HepG2 (cell line): ENCODE data around the gene ATAD3C. TPM values are rescaled to one million over a fixed set of nuclear protein-coding genes. Genes with fewer than 3 reads are reported as not detected.

Experiments used
- ATF7-NPFF ChIP-seq: sonication (generic); formaldehyde crosslinking; IDR thresholded peaks from 2 replicates; pipeline ENCODE4 v1.8.1; 2023; ENCODE audit warnings: mild to moderate bottlenecking, low read depth, missing genetic modification reagents, moderate library complexity
- BATF2 ChIP-seq: sonication (generic); formaldehyde crosslinking; IDR thresholded peaks from 2 replicates; pipeline ENCODE4 v1.8.0; 2022; ENCODE audit warnings: mild to moderate bottlenecking, missing genetic modification reagents, moderate library complexity
- ETV5 ChIP-seq: IDR thresholded peaks from 2 replicates; pipeline ENCODE4 v1.6.1; 2018; ENCODE audit warnings: missing biosample characterization, missing genetic modification reagents, inconsistent platforms, borderline replicate concordance
- GZF1 ChIP-seq: sonication (generic); formaldehyde crosslinking; IDR thresholded peaks from 2 replicates; pipeline ENCODE4 v1.5.1; 2020; ENCODE audit warnings: mild to moderate bottlenecking, missing genetic modification reagents
- KDM3A ChIP-seq: IDR thresholded peaks from 2 replicates; pipeline ENCODE4 v1.6.1; 2018; ENCODE audit warnings: low read depth, missing compliant biosample characterization
- MIXL1 ChIP-seq: IDR thresholded peaks from 2 replicates; pipeline ENCODE4 v1.6.1; 2016
- RBM39 ChIP-seq: fragments of 200-400 bp; formaldehyde crosslinking; IDR thresholded peaks from one replicate; pipeline ENCODE4 v1.6.1; 2018; ENCODE audit warnings: antibody characterized with exemption, mild to moderate bottlenecking, low read depth, low read length; ENCODE audit not compliant: poor library complexity, severe bottlenecking
- SAFB2 ChIP-seq: sonication (generic); formaldehyde crosslinking; IDR thresholded peaks from 2 replicates; pipeline ENCODE4 v1.5.1; 2020; ENCODE audit warnings: missing genetic modification reagents, low read depth, mild to moderate bottlenecking, borderline replicate concordance
- SIN3B ChIP-seq: fragments of 150-350 bp; IDR thresholded peaks from 2 replicates; pipeline ENCODE4 v1.6.1; 2014; ENCODE audit warnings: low read length
- SNAPC4 ChIP-seq: sonication (generic); formaldehyde crosslinking; IDR thresholded peaks from 2 replicates; pipeline ENCODE4 v1.4.0; 2020; ENCODE audit warnings: mild to moderate bottlenecking, missing genetic modification reagents
- SP1 ChIP-seq, 2 experiments: fragments of 450-650 bp in 1 of 2; sonication (generic) in 1 of 2; formaldehyde crosslinking in 1 of 2; IDR thresholded peaks; 2 replicates each; pipeline versions ENCODE4 v1.4.0 to v1.6.1; 2016 to 2020; ENCODE audit warnings: missing genetic modification reagents in 1 of 2
- SRY ChIP-seq: sonication (generic); formaldehyde crosslinking; IDR thresholded peaks from 2 replicates; pipeline ENCODE4 v1.8.0; 2022; ENCODE audit warnings: mild to moderate bottlenecking, missing genetic modification reagents
- TP53 ChIP-seq: sonication (generic); formaldehyde crosslinking; conservative IDR thresholded peaks from 2 replicates; pipeline ENCODE4 v1.4.0; 2020; ENCODE audit warnings: missing genetic modification reagents
- ZBTB7A ChIP-seq: sonication (generic); formaldehyde crosslinking; IDR thresholded peaks from 2 replicates; pipeline ENCODE4 v1.8.0; 2022; ENCODE audit warnings: mild to moderate bottlenecking, missing genetic modification reagents
- ZNF432 ChIP-seq: sonication (generic); formaldehyde crosslinking; IDR thresholded peaks from 2 replicates; pipeline ENCODE4 v1.5.0; 2020; ENCODE audit warnings: missing genetic modification reagents, mild to moderate bottlenecking, borderline replicate concordance
- ZNF530 ChIP-seq: sonication (generic); formaldehyde crosslinking; IDR thresholded peaks from 2 replicates; pipeline ENCODE4 v1.5.0; 2020; ENCODE audit warnings: low read depth, mild to moderate bottlenecking, missing genetic modification reagents
- ZNF546 ChIP-seq: sonication (generic); formaldehyde crosslinking; conservative IDR thresholded peaks from 2 replicates; pipeline ENCODE4 v1.8.1; 2023; ENCODE audit warnings: mild to moderate bottlenecking, missing genetic modification reagents
- ZNF572 ChIP-seq: sonication (generic); formaldehyde crosslinking; IDR thresholded peaks from 2 replicates; pipeline ENCODE4 v1.5.1; 2020; ENCODE audit warnings: mild to moderate bottlenecking, missing genetic modification reagents
- ZNF605 ChIP-seq: sonication (generic); formaldehyde crosslinking; IDR thresholded peaks from 2 replicates; pipeline ENCODE4 v1.8.0; 2022; ENCODE audit warnings: mild to moderate bottlenecking, missing genetic modification reagents
- ZNF616 ChIP-seq: sonication (generic); formaldehyde crosslinking; IDR thresholded peaks from 2 replicates; pipeline ENCODE4 v1.5.0; 2020; ENCODE audit warnings: low read depth, mild to moderate bottlenecking, missing genetic modification reagents
- polyA plus RNA-seq, 8 experiments: library from polyadenylated mRNA; depleted of rRNA in 3 of 8; stranded (reverse) in 7 of 8; unstranded in 1 of 8; fragments of >200 nt; fragmentation: Illumina TruSeq in 4 of 8; extraction: Trizol in 4 of 8; gene quantifications; 2 replicates each; pipeline versions ENCODE4 v1.2.1 to v1.2.3, GENCODE V29; 2011 to 2016; ENCODE audit warnings: low read depth in 4 of 8, missing spikeins in 1 of 8, mixed read lengths in 1 of 8; ENCODE audit not compliant: insufficient read depth in 1 of 8
- total RNA-seq, 5 experiments: library from RNA; depleted of rRNA; stranded (reverse); fragments of >200 nt; fragmentation: Illumina TruSeq; extraction: Trizol; gene quantifications; 2 replicates each; pipeline ENCODE4 v1.2.3, GENCODE V29; 2016; ENCODE audit warnings: low read depth in 1 of 5
- TF ChIP-seq, protein P1 (sequence below): sonication (generic); formaldehyde crosslinking; IDR thresholded peaks from 2 replicates; pipeline ENCODE4 v1.4.0; 2020; ENCODE audit warnings: missing genetic modification reagents

The ATAD3C gene
- total and polyA plus RNA-seq, 2 of the 13 experiments (the other 11 are each of a cell fraction or from before 2014, with no cell fraction given), result 2.4 to 3.2 TPM

- TF ChIP-seq GZF1 (CRISPR knock-in tag), result 0 out of 2 replicates have a peak, but pooled peaks have one; percentile 37
- TF ChIP-seq, protein P1, sequence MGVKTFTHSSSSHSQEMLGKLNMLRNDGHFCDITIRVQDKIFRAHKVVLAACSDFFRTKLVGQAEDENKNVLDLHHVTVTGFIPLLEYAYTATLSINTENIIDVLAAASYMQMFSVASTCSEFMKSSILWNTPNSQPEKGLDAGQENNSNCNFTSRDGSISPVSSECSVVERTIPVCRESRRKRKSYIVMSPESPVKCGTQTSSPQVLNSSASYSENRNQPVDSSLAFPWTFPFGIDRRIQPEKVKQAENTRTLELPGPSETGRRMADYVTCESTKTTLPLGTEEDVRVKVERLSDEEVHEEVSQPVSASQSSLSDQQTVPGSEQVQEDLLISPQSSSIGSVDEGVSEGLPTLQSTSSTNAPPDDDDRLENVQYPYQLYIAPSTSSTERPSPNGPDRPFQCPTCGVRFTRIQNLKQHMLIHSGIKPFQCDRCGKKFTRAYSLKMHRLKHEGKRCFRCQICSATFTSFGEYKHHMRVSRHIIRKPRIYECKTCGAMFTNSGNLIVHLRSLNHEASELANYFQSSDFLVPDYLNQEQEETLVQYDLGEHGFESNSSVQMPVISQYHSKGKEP (CRISPR knock-in tag), result 0 out of 2 replicates have a peak, but pooled peaks have one; percentile 3
- TF ChIP-seq ATF7-NPFF (CRISPR knock-in tag), result peak; percentile 73; the same call in 1 of the 2 replicates
- no peak for TF ChIP-seq MIXL1 (CRISPR knock-in tag)
- peak; percentile 52; the same call in 1 of the 2 replicates for TF ChIP-seq ZNF432 (CRISPR knock-in tag)
- TF ChIP-seq ZNF616 (CRISPR knock-in tag), result peak; percentile 66; the same call in 1 of the 2 replicates
- TF ChIP-seq ZBTB7A (CRISPR knock-in tag), result no peak
- TF ChIP-seq ZNF572 (CRISPR knock-in tag), result 0 out of 2 replicates have a peak, but pooled peaks have one; percentile 39
- peak; percentile 44 for TF ChIP-seq RBM39
- 0 out of 2 replicates have a peak, but pooled peaks have one; percentile 3 for TF ChIP-seq ZNF546 (CRISPR knock-in tag)
- TF ChIP-seq BATF2 (CRISPR knock-in tag), result 0 out of 2 replicates have a peak, but pooled peaks have one; percentile 6
- TF ChIP-seq SP1 (IDR thresholded peaks at IDR 0.05), result no peak
- 0 out of 2 replicates have a peak, but pooled peaks have one; percentile 7 for TF ChIP-seq SP1 (CRISPR knock-in tag; IDR thresholded peaks at IDR 0.05)
- no peak for TF ChIP-seq SNAPC4 (CRISPR knock-in tag)
- TF ChIP-seq SIN3B, result no peak
- TF ChIP-seq SRY, result peak; percentile 56; the same call in 1 of the 2 replicates
- TF ChIP-seq ZNF605 (CRISPR knock-in tag), result peak; percentile 35; the same call in 1 of the 2 replicates
- TF ChIP-seq ZNF530 (CRISPR knock-in tag), result 0 out of 2 replicates have a peak, but pooled peaks have one; percentile 66
- 0 out of 2 replicates have a peak, but pooled peaks have one; percentile 6 for TF ChIP-seq SAFB2
- TF ChIP-seq TP53 (CRISPR knock-in tag), result no peak
- TF ChIP-seq KDM3A (CRISPR knock-in tag), result no peak
- no peak for TF ChIP-seq ETV5
Observed at GRCh38 chr1:1399872-1400575, 49.5 kb upstream of the ATAD3C start (continued).
